ENCODE measurements around the gene LRRC27.

Gene LRRC27

DNA sequence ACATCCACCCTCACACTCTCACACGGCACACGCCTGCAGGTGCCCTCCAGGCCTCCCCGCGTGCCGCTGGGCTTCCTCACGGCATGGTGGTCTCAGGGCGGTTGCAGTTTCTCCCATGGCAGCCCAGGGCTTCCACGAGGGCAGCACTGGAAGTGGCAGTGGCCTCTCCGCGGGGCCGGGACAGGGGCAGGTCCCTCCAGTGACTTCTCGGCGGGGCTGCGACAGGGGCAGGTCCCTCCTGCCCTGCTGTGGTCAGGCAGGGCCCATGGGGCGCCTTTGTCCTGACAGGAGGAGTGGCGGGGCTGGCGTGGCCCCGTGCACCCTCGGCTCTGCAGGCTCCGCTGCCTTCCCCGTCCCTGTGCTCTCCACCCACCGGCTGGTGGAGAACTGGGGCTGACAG lies 84.0 kb downstream of the LRRC27 start:
- TF ChIP-seq, protein P1, sequence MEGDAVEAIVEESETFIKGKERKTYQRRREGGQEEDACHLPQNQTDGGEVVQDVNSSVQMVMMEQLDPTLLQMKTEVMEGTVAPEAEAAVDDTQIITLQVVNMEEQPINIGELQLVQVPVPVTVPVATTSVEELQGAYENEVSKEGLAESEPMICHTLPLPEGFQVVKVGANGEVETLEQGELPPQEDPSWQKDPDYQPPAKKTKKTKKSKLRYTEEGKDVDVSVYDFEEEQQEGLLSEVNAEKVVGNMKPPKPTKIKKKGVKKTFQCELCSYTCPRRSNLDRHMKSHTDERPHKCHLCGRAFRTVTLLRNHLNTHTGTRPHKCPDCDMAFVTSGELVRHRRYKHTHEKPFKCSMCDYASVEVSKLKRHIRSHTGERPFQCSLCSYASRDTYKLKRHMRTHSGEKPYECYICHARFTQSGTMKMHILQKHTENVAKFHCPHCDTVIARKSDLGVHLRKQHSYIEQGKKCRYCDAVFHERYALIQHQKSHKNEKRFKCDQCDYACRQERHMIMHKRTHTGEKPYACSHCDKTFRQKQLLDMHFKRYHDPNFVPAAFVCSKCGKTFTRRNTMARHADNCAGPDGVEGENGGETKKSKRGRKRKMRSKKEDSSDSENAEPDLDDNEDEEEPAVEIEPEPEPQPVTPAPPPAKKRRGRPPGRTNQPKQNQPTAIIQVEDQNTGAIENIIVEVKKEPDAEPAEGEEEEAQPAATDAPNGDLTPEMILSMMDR (IDR thresholded peaks at IDR 0.05) = no peak

DNA sequence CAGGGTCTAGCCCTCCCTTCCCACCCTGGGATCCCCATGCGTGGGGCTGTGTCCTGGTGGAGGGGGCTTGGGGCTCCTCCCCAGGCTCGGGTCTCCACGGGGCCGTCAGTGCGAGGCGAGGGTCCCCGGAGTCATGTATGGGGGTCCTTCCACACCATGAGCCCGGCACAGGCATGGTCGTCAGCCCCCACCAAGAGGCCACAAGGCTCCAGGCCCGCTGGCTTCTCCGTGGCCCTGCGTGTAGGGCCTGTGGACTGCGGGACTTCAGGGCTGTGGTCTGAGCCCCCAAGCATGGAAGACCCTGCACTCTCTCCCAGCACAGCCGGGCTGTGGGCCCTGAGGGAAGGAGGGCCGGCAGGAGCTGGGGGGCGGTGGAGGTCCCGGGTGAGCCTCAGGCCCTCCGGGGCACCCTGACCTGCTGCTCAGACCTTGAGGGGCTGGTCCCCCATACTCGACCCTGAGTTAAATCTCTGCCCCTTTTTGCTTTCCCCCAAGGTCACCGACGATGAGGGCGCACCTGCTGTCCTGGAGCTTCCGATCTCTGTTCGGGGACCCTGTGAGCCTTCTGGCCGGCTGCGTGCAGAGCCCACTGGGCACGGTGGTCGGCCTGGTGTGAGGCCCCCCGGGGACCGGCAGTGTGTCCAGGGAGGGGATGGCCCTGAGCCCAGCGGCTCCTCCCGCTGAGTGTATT lies 84.7 kb downstream of the LRRC27 start:
- TF ChIP-seq, protein P1 (IDR thresholded peaks at IDR 0.05) = no peak

DNA sequence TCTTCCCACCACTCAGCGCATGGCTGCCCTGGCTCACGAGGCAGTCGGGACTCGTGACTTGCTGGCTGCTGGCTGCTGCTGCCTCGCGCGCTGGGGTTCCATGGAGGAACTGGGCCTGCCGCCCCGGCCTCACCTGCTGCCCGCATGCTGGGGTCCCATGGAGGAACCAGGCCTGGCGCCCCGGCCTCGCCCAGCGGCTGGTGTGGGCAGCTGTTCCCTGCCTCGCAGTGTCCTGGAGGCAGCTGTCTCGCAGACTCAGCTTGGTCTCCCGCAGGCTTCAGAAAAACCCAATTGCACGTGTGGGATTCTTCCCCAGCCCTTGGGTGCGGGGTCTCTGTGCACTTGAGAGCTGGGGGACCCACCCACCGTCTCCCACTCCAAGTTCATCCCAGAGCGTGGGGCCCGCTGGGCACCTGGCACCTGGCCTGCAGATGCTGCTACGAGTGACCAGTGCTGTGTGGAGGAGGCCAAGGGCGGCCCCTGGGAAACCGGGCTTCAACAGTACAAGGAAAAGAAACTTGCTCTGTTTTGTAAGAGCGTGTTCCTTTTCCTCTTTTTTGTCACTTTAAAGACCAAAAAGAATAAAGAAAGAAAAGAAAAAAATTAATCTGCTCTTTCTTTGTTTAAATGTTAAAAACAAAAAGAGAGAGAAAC lies 85.4 kb downstream of the LRRC27 start:
- TF ChIP-seq, protein P1 (IDR thresholded peaks at IDR 0.05) = no peak

DNA sequence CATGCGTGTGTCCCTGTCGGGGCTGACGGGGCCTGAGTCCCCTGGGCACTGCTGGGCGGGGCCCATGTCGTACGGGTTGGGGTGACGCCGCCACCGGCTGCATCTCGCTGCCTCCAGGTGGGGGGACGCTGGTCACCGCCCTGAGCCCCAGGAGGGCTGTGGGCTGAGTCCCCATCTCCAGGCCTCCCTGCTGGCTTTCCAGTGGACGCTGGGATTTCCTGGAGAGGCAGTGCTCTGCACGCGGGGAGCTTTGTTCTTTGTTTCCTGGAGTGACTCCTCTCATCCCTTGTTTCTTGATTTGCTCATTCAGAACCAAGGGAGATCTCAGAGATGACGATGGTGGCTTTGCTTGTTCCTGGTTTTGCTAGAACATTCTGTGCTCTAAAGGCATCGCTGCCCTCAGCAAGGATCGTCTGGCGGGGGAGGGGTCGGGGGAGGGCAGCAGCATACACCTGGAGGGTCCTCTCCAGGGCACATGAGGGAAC lies 86.0 kb downstream of the LRRC27 start:
- TF ChIP-seq, protein P1 (IDR thresholded peaks at IDR 0.05) = no peak

DNA sequence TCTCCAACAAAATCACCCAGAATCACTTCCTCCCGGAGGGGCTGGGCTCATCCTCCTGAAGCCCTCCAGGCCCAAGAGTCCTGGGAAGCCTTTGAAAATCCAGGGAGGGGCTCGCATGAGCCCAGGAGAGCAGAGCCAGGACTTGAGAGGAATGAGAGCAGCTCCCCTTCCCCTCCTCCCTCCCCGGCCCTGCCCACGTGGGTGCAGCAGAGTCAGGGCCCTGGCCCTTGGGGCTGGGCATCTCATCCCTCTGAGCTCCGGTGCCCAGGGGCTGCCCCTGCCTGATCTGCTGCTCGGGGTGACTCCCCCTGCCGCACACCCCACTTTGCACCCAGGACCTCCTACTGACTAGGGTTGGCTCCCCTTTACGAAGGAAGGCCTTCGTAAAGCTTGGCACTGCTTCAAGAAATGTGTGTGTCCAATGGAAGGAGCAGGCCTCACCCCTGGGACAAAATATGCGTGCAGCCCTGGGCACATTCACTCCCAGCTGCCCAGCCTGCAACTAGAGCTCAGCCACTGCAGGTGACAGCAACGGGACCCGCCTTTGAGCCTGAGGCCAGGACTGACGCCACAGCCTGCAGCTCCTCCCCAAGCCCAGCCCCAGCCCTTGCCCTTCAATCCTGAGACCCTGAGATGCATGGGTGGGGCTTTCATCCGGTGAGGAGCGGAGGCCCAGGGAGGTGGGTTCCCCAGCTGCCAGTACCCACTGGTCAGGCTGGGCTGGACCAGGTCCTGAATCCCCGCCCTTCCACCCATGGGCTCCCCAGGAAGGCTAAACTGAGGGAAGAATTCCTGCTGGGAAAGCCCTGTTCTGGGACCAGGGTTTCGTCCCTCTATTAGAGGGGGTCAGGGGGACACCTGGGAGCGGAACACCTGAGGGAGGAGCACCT lies 86.8 kb downstream of the LRRC27 start:
- TF ChIP-seq, protein P1 (IDR thresholded peaks at IDR 0.05) = no peak

DNA sequence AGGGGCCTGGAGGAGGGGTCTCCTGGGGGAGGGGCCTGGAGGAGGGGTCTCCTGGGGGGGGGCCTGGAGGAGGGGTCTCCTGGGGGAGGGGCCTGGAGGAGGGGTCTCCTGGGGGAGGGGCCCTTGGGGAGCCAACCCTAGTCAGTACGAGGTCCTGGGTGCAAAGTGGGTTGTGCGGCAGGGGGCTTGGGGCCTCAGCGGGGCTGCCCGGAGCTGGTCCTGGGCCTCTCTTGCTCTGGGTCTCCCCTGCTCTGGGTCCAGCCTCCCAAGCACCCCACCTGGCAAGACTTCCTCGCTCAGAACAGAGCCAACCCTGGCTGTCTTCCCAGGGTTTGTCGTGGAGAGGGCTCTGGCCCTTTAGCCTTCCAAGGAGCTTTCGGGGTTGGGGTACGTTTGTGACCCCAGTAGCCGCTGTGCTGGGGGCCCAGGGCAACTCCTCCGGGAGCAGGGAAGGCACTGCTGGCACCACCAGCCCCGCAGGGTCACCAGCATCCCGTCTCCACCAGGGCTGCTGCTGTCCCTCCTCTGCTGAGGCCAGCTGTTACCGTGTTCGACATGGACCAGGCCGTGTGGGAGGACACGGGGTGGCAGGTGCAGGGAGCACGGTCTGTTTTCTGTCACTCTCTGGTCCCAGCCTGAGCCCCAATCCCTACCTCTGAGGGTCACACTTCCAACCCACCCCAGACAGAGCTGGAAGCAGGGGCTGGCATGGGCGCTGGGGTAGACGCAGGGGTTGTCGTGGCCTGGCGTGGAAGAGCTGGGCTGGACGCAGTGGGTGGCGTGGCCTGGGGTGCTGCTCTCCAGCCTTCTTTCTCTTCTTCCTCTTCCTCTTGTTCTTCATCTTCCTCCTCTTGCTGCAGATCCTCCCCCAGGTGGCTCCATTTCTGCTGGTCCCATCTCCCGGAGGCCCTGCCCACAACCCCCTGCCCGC lies 87.8 kb downstream of the LRRC27 start:
- TF ChIP-seq, protein P1 (IDR thresholded peaks at IDR 0.05) = no peak
